ENCODE results near the gene PTPDC1.

The PTPDC1 gene

GRCh38 chr9:94140791-94141790, 56.8 kb downstream of the PTPDC1 start:
- H3K4ac ChIP-seq (ENCODE audit: low read depth, low read length), result no peak overlapping the region
- no peak overlapping the region for H3K23ac ChIP-seq (ENCODE audit: low read length)
- no peaks in the 10 kb centered on the region for H3K36me3 ChIP-seq (ENCODE audit: control insufficient read depth, insufficient read depth, low read length)
- no peak overlapping the region for H3K9ac ChIP-seq (ENCODE audit: low read length)
- WGBS (ENCODE audit: extremely low coverage, insufficient coverage, low lambda C conversion rate), result no CpG with 5 or more reads among the region's 13 CpGs
- H2AK5ac ChIP-seq (ENCODE audit: low read length), result peak overlapping the region; percentile 60
- no peak overlapping the region for H2BK120ac ChIP-seq (ENCODE audit: low read depth, low read length)
- H2BK15ac ChIP-seq (replicated peaks; ENCODE audit: low read depth), result no peak overlapping the region
- no peak overlapping the region for H3K4me3 ChIP-seq (ENCODE audit: low read length)
- H3K4me2 ChIP-seq (ENCODE audit: low read length), result no peak overlapping the region
- H4K5ac ChIP-seq (ENCODE audit: low read length), result no peak overlapping the region
- no peak overlapping the region for H4K8ac ChIP-seq (ENCODE audit: low read depth, low read length)
- no peak overlapping the region for H3K27ac ChIP-seq (ENCODE audit: low read depth, low read length)
- peaks cover 3% of the 10 kb centered on the region for H3K4me1 ChIP-seq (ENCODE audit: control insufficient read depth, low read depth, low read length)
- no peak overlapping the region for H3K18ac ChIP-seq (ENCODE audit: low read length)
- H3K27me3 ChIP-seq (ENCODE audit: insufficient read depth, low read length, poor library complexity), result no peaks in the 10 kb centered on the region
- H2BK5ac ChIP-seq (ENCODE audit: low read length), result no peak overlapping the region
- DNase-seq, result peak; percentile 32
- H3K79me2 ChIP-seq (ENCODE audit: control insufficient read depth, insufficient read depth, low read length), result no peaks in the 10 kb centered on the region
- H3K56ac ChIP-seq (ENCODE audit: low read length), result no peak overlapping the region
- no peaks in the 10 kb centered on the region for H3K79me1 ChIP-seq (ENCODE audit: low read length)

GRCh38 chr9:94142353-94142752, 58.1 kb downstream of the PTPDC1 start:
- Histone ChIP-seq H2BK5ac (ENCODE audit: low read length) (no peak overlapping the region), H3K56ac (ENCODE audit: low read length) (no peak overlapping the region), H3K27ac (ENCODE audit: low read depth, low read length) (no peak overlapping the region), H3K79me1 (ENCODE audit: low read length) (no peaks in the 10 kb centered on the region), H3K27me3 (ENCODE audit: insufficient read depth, low read length, poor library complexity) (no peaks in the 10 kb centered on the region), H3K79me2 (ENCODE audit: control insufficient read depth, insufficient read depth, low read length) (no peaks in the 10 kb centered on the region), H2BK15ac (replicated peaks; ENCODE audit: low read depth) (no peak overlapping the region), H3K4me3 (ENCODE audit: low read length) (no peak overlapping the region), H2BK120ac (ENCODE audit: low read depth, low read length) (no peak overlapping the region), H3K9ac (ENCODE audit: low read length) (no peak overlapping the region), H3K4ac (ENCODE audit: low read depth, low read length) (no peak overlapping the region), H3K23ac (ENCODE audit: low read length) (no peak overlapping the region), H2AK5ac (ENCODE audit: low read length) (no peak overlapping the region), H3K4me1 (ENCODE audit: control insufficient read depth, low read depth, low read length) (peaks cover 3% of the 10 kb centered on the region), H4K5ac (ENCODE audit: low read length) (no peak overlapping the region), H3K18ac (ENCODE audit: low read length) (no peak overlapping the region), H3K36me3 (ENCODE audit: control insufficient read depth, insufficient read depth, low read length) (no peaks in the 10 kb centered on the region), H4K8ac (ENCODE audit: low read depth, low read length) (no peak overlapping the region), H3K4me2 (ENCODE audit: low read length) (no peak overlapping the region)
- no peak for DNase-seq
- WGBS (ENCODE audit: extremely low coverage, insufficient coverage, low lambda C conversion rate), result no CpG with 5 or more reads among the region's 5 CpGs

GRCh38 chr9:94144394-94144793, 60.1 kb downstream of the PTPDC1 start:
- no CpG with 5 or more reads among the region's 2 CpGs for WGBS (ENCODE audit: extremely low coverage, insufficient coverage, low lambda C conversion rate)
- Histone ChIP-seq H3K27me3 (ENCODE audit: insufficient read depth, low read length, poor library complexity) (no peaks in the 10 kb centered on the region), H2BK5ac (ENCODE audit: low read length) (no peak overlapping the region), H3K79me1 (ENCODE audit: low read length) (no peaks in the 10 kb centered on the region), H3K79me2 (ENCODE audit: control insufficient read depth, insufficient read depth, low read length) (no peaks in the 10 kb centered on the region), H3K4me2 (ENCODE audit: low read length) (no peak overlapping the region), H3K9ac (ENCODE audit: low read length) (no peak overlapping the region), H3K56ac (ENCODE audit: low read length) (no peak overlapping the region), H2BK15ac (replicated peaks; ENCODE audit: low read depth) (no peak overlapping the region), H3K18ac (ENCODE audit: low read length) (no peak overlapping the region), H4K5ac (ENCODE audit: low read length) (no peak overlapping the region), H3K4ac (ENCODE audit: low read depth, low read length) (no peak overlapping the region), H3K4me1 (ENCODE audit: control insufficient read depth, low read depth, low read length) (peaks cover 15% of the 10 kb centered on the region), H3K4me3 (ENCODE audit: low read length) (no peak overlapping the region), H2BK120ac (ENCODE audit: low read depth, low read length) (no peak overlapping the region), H3K36me3 (ENCODE audit: control insufficient read depth, insufficient read depth, low read length) (no peaks in the 10 kb centered on the region), H2AK5ac (ENCODE audit: low read length) (no peak overlapping the region), H4K8ac (ENCODE audit: low read depth, low read length) (no peak overlapping the region), H3K27ac (ENCODE audit: low read depth, low read length) (no peak overlapping the region), H3K23ac (ENCODE audit: low read length) (no peak overlapping the region)
- DNase-seq, result no peak

- DNase-seq, result no peak
- Histone ChIP-seq H2BK5ac (ENCODE audit: low read length) (no peak overlapping the region), H3K4me2 (ENCODE audit: low read length) (no peak overlapping the region), H3K4ac (ENCODE audit: low read depth, low read length) (no peak overlapping the region), H4K5ac (ENCODE audit: low read length) (no peak overlapping the region), H3K56ac (ENCODE audit: low read length) (no peak overlapping the region), H3K36me3 (ENCODE audit: control insufficient read depth, insufficient read depth, low read length) (no peaks in the 10 kb centered on the region), H3K9ac (ENCODE audit: low read length) (no peak overlapping the region), H3K4me3 (ENCODE audit: low read length) (no peak overlapping the region), H2BK120ac (ENCODE audit: low read depth, low read length) (no peak overlapping the region), H3K27me3 (ENCODE audit: insufficient read depth, low read length, poor library complexity) (no peaks in the 10 kb centered on the region), H3K79me2 (ENCODE audit: control insufficient read depth, insufficient read depth, low read length) (no peaks in the 10 kb centered on the region), H3K23ac (ENCODE audit: low read length) (no peak overlapping the region), H3K27ac (ENCODE audit: low read depth, low read length) (no peak overlapping the region), H2AK5ac (ENCODE audit: low read length) (no peak overlapping the region), H3K79me1 (ENCODE audit: low read length) (no peaks in the 10 kb centered on the region), H3K4me1 (ENCODE audit: control insufficient read depth, low read depth, low read length) (peaks cover 26% of the 10 kb centered on the region), H3K18ac (ENCODE audit: low read length) (no peak overlapping the region), H4K8ac (ENCODE audit: low read depth, low read length) (no peak overlapping the region), H2BK15ac (replicated peaks; ENCODE audit: low read depth) (no peak overlapping the region)
- WGBS (ENCODE audit: extremely low coverage, insufficient coverage, low lambda C conversion rate), result no CpG with 5 or more reads among the region's 5 CpGs
Observed at GRCh38 chr9:94145640-94146039, 61.4 kb downstream of the PTPDC1 start.

- Histone ChIP-seq H2BK5ac (ENCODE audit: low read length) (peak overlapping the region; percentile 88), H4K8ac (ENCODE audit: low read depth, low read length) (no peak overlapping the region), H3K27me3 (ENCODE audit: insufficient read depth, low read length, poor library complexity) (no peaks in the 10 kb centered on the region), H3K56ac (ENCODE audit: low read length) (peak overlapping the region; percentile 76), H3K4ac (ENCODE audit: low read depth, low read length) (peak overlapping the region; percentile 39), H3K36me3 (ENCODE audit: control insufficient read depth, insufficient read depth, low read length) (no peaks in the 10 kb centered on the region), H3K9ac (ENCODE audit: low read length) (no peak overlapping the region), H3K4me1 (ENCODE audit: control insufficient read depth, low read depth, low read length) (peaks cover 31% of the 10 kb centered on the region), H4K5ac (ENCODE audit: low read length) (no peak overlapping the region), H3K79me2 (ENCODE audit: control insufficient read depth, insufficient read depth, low read length) (no peaks in the 10 kb centered on the region), H2AK5ac (ENCODE audit: low read length) (peak overlapping the region; percentile 11), H3K4me3 (ENCODE audit: low read length) (no peak overlapping the region), H3K4me2 (ENCODE audit: low read length) (no peak overlapping the region), H3K79me1 (ENCODE audit: low read length) (no peaks in the 10 kb centered on the region), H3K27ac (ENCODE audit: low read depth, low read length) (peak overlapping the region; percentile 25), H3K18ac (ENCODE audit: low read length) (peak overlapping the region; percentile 2), H2BK15ac (replicated peaks; ENCODE audit: low read depth) (no peak overlapping the region), H3K23ac (ENCODE audit: low read length) (no peak overlapping the region), H2BK120ac (ENCODE audit: low read depth, low read length) (no peak overlapping the region)
- no CpG with 5 or more reads among the region's 13 CpGs for WGBS (ENCODE audit: extremely low coverage, insufficient coverage, low lambda C conversion rate)
- no peak for DNase-seq
Observed at GRCh38 chr9:94147776-94148175, 63.5 kb downstream of the PTPDC1 start.
